ENCODE results near the gene ACTC1.

ACTC1 gene

GRCh38 chr15:34759347-34759746 lies 36.0 kb downstream of the ACTC1 start:
- DNase-seq (ENCODE audit: low read depth in 2 of 2) = no peak

GRCh38 chr15:34757262-34757661 lies 38.1 kb downstream of the ACTC1 start:
- no peak for DNase-seq (ENCODE audit: low read depth in 2 of 2)

- DNase-seq (ENCODE audit: low read depth in 2 of 2) = no peak
Observed at GRCh38 chr15:34755419-34755773, 40.0 kb downstream of the ACTC1 start.

GRCh38 chr15:34754674-34755418 lies 40.5 kb downstream of the ACTC1 start, which contains the start of gene GJD2:
Gene GJD2 (minus strand): TSS chr15:34754998. CDS start chr15:34754488, 510 bp downstream.
- DNase-seq (ENCODE audit: low read depth in 2 of 2) = no peak

- no peak for DNase-seq (ENCODE audit: low read depth in 2 of 2)
Observed at GRCh38 chr15:34754171-34754601, 41.2 kb downstream of the ACTC1 start.

GRCh38 chr15:34753236-34753894 lies 42.0 kb downstream of the ACTC1 start:
- peak; percentile 12 to 13 for DNase-seq (ENCODE audit: low read depth in 2 of 2)

- DNase-seq (ENCODE audit: low read depth in 2 of 2) = no peak
Observed at GRCh38 chr15:34749691-34750090, 45.7 kb downstream of the ACTC1 start.

Measured in fibroblast of skin of left biceps (primary cell).